ENCODE data around the gene SNRNP70.
"Not testable (repeated sequence)": the region's sequence is repeated elsewhere in the genome, so short reads cannot be mapped to it uniquely, and the experiment has no call there.

The SNRNP70 gene

DNA sequence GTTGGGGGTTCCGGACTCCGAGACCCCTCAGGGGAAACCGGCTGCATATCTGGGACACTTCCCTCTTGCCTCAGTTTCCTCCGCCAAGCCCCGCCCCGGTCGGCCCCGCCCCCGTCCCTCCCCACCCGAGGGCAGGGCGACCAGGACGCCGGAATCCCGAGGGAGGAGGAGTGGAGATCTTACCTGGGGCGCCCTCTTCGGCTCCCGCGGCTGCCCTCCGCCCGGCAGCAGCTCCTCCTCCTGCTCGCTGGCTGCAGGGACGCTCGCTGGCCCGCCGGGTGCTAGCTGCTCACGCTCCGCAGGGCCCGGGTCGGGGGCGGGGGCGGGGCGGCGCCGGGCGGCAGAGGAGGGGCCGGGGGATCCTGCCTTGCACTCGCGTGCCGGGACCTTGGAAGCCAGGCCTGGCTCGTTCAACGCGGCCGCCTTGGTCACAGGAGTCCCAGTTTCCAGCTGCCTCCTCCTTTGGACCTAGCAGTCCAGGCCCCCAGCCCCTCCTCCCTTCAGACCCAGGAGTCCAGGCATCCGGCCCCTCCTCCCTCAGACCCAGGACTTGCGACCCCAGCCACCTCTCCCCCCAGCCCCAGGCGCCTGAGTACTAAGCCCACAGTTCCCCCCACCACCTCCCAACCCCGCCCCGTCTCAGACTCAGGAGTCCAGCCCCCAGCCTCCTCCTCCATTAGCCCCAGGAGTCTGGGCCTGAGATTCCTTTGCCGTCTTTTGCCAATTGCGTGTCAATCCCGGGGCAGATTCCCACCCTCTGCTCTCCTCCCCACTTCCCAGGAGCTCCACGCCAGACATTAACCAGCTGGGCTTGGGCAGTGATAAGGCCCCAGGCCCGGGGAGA is 20.3 kb upstream of the SNRNP70 start, which contains the start of gene NTF4:
TSS of gene NTF4 (minus strand) at position 51 of the 844 bp plus-strand sequence. CDS start 2,821 bp downstream, outside the sequence.
- DNase-seq, result no peak

DNA sequence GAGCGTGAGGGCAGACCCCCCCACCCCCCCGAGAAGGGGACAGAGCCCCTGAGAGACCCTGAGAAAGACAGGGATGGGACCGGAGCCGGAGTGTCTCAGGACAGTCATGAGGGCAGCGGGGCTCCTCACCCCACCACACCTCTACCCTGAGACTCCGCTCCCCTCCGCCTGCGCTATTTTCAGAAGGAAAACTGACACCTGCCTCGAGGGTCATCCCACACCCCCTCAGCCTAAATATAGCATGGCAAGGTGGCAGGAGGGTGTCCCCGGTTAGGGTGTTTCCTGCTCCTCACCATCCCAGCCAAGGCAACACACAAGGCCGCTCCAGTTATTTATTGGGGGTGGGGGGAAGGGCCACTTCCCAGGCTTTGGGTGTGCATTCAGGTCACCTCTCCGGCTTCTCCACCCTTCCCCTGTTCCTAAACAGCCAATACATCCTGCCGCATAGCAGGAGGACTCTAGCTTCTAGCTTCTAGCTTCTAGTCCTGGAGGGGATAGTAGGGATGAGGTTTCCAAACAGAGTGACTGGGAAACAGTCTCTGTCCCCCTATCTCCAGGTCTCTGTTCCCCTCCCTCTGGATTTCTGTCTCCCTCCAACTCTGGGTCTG is 19.2 kb upstream of the SNRNP70 start:
- DNase-seq, result no peak

DNA sequence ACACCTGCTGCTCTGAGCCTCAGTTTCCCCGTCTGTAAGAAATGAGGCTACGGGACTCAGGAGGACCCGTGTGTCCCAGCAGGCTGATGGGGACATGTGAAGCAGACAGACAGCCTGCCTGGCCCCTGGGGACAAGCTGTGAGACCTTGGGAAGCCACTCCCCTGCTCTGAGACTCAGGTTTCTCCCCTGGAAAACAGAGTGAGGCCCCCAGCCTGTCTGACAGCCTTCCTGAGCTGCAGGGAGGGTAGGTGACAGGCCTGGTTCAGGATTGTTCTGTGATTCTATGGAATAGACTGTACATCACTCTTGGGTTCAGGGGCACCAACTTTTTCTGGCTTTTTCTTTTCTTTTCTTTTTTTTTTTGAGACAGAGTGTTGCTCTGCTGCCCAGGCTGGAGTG is 17.7 kb upstream of the SNRNP70 start:
- DNase-seq, result no peak

DNA sequence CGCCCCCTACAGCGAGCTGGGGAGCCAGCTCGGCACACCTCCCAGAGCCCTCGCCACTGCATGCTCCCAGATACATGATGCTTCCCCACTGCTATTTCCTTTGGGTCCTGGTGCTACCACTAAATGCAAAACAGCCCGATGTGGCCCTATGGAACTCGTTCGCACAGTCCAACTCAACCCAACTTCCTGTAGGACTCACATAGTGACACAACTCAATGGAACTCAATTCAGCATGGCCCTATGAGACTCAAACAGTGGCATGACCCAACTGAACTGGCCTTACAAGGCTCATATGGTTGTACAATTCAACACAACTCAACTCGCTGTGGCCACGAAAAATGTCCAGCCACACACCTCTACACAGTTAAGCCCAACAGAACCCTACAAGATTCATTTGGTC is 16.2 kb upstream of the SNRNP70 start:
- no peak for DNase-seq

DNA sequence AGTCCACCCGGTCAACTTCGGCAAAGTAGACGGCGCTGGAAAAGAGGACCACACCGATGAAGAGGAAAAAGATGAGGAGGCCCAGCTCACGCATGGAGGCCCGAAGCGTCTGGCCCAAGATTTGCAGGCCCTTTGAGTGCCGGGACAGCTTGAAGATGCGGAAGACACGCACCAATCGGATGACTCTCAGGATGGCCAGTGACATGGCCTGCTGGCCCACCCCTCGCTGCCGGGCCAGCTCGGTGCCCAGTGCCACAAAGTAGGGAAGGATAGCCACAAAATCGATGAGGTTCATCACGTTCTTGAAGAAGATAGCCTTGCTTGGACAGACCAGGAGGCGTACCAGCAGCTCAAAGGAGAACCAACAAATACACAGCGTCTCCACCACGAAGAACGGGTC is 14.8 kb upstream of the SNRNP70 start:
- no peak for DNase-seq

DNA sequence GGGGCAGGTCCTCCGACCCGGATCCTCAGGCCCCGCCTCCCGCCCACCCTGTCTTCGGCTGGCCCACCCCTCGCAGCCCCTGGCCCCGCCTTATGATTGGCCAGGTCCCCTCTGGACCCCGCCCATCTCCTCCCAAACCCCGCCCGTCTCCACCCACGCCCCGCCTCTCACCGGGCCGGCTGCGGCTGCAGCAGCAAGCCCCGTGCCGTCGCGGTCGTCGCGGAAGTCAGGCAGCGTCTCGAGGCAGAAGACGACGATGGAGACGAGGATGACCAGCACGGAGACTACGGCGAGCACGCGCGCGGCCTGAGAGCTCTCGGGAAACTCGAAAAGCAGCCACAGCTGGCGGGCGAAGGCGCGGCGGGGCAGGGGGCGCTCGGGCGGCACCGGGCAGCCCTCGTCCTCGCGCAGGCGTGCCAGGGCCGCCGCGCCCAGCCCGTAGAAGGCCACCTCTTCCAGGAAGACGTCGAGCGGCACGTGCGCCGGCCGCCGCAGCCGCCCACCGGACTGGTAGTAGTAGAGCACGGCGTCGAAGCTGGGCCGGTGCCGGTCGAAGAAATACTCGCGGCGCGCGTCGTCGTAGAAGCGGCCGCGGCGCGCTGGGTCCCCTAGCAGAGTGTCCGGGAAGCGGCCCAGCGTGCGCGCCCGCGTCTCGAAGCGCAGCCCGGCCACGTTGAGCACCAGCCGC is 13.2 kb upstream of the SNRNP70 start:
- no peak for DNase-seq

DNA sequence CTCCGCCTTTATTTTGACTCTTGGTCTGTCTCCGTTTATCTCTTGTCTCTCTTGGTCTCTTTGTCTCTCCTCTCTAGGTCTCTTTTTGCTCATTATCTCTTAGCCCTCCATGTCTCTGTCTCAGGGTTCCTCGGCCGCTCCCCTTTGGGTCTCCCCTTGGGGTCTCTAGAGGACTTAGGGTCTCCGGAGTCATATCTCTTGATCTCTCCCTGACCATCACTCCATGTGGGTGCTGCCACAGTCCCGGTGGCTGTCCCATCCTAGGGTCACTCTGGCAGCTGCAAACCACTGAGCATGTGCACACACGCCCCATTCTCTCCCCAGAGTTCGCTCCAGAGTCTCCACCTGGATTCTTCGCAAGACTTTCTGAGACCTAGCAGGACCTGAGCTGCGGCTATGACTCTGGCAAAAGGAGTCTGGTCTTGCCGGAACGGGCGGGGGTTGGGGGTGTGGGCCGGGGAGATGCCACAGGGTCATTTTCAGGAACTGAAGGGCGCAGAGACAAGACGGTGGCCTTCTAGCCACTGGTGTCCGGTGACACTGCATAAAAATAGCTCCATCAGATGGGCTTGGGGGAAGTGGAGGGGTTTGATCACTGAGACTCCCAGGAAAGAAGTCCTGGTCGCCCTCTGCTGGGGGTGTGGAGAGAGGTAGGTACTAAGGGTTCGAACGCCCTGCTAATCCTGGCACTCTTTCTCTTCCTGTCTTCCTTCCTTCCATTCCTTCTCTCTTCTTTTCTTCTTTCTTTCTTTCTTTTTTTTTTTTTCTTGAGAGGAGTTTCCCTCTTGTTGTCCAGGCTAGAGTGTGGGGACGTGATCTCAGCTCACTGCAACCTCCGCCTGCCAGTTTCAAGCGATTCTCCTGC is 11.5 kb upstream of the SNRNP70 start:
- DNase-seq, result no peak

DNA sequence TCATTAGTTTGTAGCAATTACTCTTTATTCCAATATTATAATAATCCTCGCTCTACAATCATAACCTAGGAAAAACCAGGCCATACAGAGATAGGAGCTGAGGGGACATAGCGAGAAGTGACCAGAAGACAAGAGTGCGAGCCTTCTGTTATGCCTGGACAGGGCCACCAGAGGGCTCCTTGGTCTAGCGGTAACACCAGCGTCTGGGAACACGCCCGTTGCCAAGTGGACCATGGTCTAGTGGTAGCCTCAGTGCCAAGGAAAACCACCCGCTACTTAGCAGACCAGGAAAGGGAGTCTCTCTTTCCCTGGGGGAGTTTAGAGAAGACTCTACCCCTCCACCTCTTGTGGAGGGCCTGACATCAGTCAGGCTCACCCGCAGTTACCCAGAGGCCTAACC is 10.4 kb upstream of the SNRNP70 start:
- not testable (repeated sequence) for DNase-seq

DNA sequence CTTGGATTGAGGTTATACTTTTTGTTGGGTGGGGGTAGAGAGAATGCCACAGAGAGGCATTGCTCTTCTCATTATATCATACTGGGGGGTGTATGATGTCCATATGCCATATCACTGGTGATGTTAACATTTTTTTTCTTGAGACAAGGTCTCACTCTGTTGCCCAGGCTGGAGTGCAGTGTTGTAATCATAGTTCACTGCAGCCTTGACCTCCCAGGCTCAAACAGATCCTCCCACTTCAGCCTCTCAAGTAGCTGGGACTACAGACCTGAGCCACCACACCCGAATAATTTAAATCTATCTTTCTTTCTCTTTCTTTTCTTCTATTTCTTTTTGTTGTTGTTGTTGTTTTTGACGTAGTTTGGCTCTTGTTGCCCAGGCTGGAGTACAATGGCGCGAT is 4.9 kb upstream of the SNRNP70 start:
- no peak for DNase-seq

DNA sequence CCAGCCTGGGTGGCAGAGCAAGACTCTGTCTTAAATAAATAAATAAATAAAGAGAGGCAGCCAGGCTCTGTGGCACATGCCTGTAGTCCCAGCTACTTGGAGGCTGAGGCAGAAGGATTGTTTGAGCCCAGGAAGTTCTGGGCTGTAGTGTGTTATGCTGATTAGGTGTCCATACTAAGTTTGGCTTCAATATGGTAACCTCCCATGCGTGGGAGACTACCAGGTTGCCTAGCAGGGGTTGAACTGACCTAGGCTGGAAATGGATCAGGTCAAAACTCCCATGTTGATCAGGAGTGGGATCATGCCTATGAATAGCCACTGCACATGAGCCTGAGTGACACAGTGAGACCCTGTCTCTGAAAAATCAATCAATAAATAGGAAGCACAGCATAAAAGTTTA is 4.0 kb upstream of the SNRNP70 start:
- no peak for DNase-seq

DNA sequence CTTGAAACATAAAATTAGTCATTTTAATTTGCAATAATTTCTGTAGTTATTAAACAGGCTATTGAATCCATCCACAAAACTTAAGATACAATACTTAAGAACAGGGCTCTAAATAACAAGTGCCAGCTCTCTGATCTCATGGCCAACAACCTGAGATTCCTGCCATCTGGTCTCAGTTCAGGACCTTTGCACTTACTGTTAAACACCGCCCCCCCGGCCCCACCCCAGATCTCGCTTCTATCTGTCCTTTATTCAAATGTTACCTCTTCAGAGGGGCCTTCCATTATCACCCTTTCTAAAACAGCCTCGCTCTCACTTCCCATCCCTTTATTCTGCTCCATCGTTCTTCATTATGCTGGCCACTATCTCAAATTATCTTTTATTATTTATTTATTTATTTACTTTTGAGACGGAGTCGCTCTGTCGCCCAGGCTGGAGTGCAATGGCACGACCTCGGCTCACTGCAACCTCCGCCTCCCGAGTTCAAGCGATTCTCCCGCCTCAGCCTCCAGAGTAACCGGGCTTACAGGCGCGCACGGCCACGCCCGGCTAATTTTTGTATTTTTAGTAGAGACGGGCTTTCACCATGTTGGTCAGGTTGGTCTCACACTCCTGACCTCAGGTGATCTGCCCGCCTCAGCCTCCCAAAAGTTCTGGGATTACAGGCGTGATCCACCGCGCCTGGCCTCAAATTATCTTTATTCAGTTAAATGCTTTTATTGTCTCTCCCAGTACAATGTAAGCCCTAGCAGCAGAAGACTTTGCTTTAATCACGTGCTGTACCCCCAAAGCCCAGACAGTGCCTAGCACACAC is 838 bp upstream of the SNRNP70 start:
- DNase-seq, result no peak

DNA sequence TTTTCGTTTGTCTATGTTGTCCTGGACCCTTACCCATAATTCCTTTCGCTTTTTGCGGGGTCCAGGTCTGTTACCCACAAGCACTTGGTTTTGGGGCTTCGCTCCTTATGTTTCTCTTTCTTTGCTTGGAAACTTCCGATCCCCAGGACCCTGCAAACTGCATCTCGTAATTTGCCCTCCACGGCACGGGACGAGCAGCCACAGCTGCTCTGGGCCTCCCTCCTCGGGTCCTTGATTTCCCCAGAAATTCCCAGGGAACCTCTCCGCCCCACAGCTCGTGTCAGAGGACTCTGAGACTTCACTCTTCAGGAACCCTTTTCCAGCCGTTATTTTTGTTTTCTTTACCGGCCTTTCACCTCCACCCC is 599 bp downstream of the SNRNP70 start:
- DNase-seq, result no peak

DNA sequence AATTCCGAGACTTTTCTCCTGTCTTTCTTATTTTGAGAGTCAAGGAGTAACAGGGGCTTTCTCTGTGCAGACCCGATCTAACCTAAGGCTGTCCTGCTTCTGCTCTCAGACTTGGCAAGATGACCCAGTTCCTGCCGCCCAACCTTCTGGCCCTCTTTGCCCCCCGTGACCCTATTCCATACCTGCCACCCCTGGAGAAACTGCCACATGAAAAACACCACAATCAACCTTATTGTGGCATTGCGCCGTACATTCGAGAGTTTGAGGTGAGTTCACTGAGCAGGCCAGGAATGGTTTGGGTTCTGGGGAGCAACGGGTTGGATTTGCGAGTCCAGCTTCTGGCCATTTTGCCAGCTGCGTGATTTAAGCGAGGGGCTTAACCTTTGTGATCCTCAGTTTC is 1.0 kb downstream of the SNRNP70 start:
- DNase-seq, result no peak

DNA sequence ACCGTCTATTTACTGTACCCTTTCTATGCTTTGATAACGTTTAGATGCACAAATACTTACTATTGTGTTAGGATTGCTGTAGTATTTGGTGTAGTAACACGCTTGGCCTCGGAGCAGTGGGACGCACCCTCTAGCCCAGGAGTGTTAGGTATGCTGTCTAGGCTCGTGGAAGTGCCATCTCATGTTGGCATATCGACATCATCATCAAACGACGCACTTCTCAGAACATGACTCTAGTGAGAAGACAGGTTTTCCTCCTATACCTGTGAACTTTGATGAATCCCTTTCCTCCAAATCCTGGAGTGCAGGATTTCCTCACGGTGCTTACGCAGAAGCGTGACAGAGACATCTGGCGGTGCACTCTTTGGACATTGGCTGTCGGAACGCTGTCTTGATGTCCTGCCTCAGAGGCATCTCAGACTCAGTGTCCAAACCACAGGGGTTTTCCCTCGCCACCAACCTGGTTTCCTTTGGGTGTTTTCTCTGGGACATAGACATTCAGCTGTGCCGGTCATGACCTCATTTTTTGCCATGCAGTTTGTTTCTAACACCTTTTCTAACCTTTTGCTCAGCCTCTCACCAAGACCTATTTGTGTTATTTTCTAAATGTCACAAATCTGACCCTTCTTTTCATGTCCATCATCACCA is 6.3 kb downstream of the SNRNP70 start:
- DNase-seq, result no peak

DNA sequence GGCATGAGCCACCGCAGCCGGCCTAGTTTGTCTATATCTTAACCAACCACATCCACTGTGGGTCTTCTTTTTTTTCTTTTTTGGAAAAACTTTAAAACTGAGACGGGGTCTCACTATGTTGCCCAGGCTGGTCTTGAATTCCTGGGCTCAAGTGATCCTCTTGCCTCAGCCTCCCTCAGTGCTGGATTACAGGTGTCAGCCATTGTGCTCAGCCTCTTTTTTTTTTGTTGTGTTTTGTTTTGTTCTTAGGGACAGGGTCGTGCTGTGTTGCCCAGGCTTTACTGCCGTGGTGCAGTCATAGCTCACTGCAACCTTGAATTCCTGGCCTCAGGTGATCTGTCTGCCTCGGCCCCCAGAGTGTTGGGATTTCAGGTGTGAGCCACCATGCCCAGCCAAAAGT is 7.4 kb downstream of the SNRNP70 start:
- no peak for DNase-seq

DNA sequence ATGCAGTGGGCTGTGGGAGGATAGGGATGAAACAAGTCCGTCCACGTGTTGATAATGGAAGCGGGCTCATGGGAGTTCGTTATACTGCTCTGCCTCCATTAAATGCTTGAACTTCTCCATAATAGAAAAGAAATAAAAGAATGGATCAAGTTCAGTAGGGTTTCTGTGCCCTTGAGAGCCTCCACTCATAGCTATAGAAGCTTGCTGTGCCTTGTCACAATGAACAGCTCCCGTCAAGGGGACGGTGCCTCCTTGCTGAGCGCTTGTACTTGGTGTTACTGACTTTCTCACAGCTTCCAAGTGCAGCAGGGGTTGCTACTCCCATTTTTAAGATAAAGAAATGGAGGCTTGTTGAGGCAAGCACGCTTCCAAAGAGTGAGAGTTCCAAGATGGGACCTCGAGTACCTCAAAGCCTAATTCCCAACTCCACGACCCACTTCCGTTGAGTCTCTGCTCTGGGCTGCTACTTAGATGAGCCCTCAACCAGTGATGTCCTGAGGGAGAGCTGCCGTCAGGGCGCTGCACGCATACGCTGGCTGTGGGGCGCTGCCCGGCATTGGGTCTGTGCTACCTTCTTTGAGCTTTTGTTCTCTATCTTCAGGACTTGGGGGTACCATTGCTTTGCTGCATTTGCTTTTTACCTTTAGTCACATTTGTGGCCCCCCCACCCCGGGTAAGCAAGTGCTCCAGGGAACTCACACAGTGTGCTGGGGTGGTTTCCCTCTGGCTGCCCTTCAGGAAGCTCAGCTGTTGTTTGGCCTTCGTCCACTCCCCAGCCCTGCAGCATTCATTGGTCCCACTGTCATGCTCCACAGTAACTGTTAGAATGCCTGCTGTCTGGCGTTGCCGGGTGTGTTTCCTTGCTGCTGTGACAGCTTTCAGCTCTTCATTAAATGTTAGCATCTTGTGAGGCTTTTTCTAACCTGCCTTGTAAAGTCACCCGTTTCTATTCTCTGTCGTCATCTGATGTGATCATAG is 9.5 kb downstream of the SNRNP70 start:
- DNase-seq, result no peak

DNA sequence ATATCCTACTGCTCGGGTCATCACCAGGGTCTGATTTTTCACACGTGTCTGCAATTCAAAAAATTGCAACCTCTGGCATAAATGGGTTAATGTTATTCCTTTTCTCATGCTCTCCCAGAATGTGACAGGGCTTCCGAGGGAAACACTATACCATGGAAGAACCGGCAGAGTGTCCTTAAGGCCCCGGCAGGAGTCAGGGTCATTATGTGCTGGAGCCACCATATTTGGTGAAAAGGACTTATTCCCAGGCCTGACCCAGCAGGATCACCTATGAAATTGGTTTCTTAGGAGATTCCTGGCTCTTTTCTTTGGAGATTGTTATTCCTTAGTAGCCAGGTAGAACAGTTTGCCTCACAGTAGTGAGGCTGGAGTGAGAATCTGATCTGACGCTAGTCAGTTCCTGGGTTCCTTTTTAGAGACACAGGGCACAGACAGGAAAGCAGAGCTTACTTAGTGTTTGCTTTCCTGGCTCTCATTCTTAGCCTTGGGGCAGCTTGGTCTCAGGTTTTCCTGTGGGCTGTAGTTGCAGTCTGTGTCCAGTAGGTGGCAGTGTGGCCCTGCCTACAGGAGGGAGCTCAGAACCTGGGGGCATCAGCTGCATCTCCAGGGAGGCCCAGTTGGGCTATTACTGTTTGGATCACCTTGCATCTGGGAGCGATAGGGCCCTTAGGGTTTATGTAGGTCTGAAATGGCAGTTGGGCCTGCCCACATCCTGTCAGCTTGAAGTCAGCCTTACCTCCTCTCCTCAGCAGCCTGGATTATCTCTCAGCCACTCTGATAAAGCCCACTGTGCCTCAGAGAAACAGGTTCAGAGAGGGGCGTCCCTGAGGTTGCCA is 12.4 kb downstream of the SNRNP70 start:
- no peak for DNase-seq

DNA sequence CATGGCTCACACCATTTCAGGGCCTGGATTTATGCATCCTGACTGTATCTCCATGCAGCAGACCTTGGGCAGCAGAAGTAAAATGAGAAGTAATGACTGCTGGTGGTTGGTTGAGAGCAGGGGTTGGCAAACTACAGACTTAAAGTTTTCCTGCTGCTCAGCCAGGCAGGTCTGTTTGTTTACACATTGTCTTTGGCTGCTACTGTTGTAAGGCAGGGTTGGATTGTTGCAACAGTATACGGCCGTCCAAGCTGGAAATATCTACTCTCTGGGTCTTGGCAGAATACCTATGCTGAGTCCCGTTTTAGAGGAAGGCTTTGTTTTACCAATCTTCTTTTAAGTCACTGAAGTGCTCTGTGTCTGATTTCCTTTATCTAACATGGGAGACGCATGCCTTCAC is 13.5 kb downstream of the SNRNP70 start:
- no peak for DNase-seq

DNA sequence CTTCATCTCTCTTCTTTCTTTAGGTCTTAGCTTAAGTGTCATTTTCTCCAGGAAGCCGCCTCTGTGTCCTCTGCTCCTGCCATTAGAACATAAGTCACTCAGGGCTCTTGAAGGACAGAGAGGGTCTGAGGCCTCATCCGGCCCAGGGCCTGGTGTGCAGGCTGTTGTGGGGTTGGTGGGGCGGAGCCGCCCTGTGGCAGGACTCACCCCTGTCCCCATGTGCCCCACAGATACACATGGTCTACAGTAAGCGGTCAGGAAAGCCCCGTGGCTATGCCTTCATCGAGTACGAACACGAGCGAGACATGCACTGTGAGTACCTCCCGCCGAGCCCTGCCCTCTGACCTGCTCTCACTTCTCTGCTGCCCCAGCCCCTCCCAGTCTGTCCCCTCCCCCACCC is 15.9 kb downstream of the SNRNP70 start:
- no peak for DNase-seq

Data from SIG-M5 (cell line).